ENCODE measurements around the gene ZBTB20.

- TF ChIP-seq EZH2 (IDR thresholded peaks at IDR 0.05; ENCODE audit: low read depth), result no peak
- no peak for TF ChIP-seq CTCF (conservative IDR thresholded peaks at IDR 0.05)
These were observed 127.2 kb downstream of the ZBTB20 start for GRCh38 chr3:115019900-115020299.

Data from PC-9 (cell line).